ENCODE data around the gene TGFBR3.
"Not testable (repeated sequence)": the region's sequence is repeated elsewhere in the genome, so short reads cannot be mapped to it uniquely, and the experiment has no call there.

DNA sequence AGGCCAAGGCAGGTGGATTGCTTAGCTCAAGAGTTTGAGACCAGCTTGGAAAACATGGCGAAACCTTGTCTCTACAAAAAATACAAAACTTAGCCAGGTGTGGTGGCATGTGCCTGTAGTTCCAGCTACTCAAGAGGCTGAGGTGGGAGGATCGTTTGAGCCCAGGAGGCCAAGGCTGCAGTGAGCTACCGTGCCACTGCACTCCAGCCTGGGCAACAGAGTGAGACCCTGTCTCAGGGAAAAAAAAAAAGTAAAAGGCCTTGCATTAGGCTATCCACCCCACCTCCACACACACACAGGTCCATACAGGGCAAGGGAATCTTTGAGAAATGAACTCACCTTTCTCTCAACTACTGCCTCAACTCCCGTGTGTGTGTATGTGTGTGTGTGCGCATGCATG, 33.9 kb downstream of the TGFBR3 start:
- TF ChIP-seq, protein P1, sequence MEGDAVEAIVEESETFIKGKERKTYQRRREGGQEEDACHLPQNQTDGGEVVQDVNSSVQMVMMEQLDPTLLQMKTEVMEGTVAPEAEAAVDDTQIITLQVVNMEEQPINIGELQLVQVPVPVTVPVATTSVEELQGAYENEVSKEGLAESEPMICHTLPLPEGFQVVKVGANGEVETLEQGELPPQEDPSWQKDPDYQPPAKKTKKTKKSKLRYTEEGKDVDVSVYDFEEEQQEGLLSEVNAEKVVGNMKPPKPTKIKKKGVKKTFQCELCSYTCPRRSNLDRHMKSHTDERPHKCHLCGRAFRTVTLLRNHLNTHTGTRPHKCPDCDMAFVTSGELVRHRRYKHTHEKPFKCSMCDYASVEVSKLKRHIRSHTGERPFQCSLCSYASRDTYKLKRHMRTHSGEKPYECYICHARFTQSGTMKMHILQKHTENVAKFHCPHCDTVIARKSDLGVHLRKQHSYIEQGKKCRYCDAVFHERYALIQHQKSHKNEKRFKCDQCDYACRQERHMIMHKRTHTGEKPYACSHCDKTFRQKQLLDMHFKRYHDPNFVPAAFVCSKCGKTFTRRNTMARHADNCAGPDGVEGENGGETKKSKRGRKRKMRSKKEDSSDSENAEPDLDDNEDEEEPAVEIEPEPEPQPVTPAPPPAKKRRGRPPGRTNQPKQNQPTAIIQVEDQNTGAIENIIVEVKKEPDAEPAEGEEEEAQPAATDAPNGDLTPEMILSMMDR (IDR thresholded peaks at IDR 0.05 in 4 of 5, conservative IDR thresholded peaks at IDR 0.05 in 1 of 5), result not testable (repeated sequence)
- not testable (repeated sequence) for TF ChIP-seq POLR2A (IDR thresholded peaks at IDR 0.05)

Data from gastrocnemius medialis (tissue), 4 donors.